ENCODE data around the gene THAP3.

- no peak for TF ChIP-seq CTCF (IDR thresholded peaks at IDR 0.05 in 8 of 11, conservative IDR thresholded peaks at IDR 0.05 in 3 of 11)
- peak in 2 of 3 donors; percentile 13 to 66 for TF ChIP-seq POLR2AphosphoS5 (IDR thresholded peaks at IDR 0.05)
These were observed 35.7 kb upstream of the THAP3 start for GRCh38 chr1:6588893-6589520.

Data from spleen (tissue), 7 donors.